ENCODE data around the gene LRRK2.

LRRK2 gene

GRCh38 chr12:40184493-40185302 lies 40.1 kb upstream of the LRRK2 start:
- no peak for TF ChIP-seq CTCF (IDR thresholded peaks at IDR 0.05; ENCODE audit: low read depth, low read length)
- no peak for DNase-seq (ENCODE audit: low read depth, low spot score)
- no peak overlapping the region for H3K4me3 ChIP-seq (ENCODE audit: low read depth, low read length)
- in situ Hi-C loops (cut with HindIII; ENCODE audit: low sequenced_read_pairs) = no loop called here

- TF ChIP-seq CTCF (IDR thresholded peaks at IDR 0.05; ENCODE audit: low read depth, low read length) = no peak
- DNase-seq (ENCODE audit: low read depth, low spot score) = no peak
- in situ Hi-C loops (cut with HindIII; ENCODE audit: low sequenced_read_pairs) = no loop called here
- no peak overlapping the region for H3K4me3 ChIP-seq (ENCODE audit: low read depth, low read length)
These were observed 39.5 kb upstream of the LRRK2 start for GRCh38 chr12:40185303-40185693.

GRCh38 chr12:40188558-40189320 lies 36.1 kb upstream of the LRRK2 start:
- in situ Hi-C loops (cut with HindIII; ENCODE audit: low sequenced_read_pairs) = no loop called here
- no peak for DNase-seq (ENCODE audit: low read depth, low spot score)
- TF ChIP-seq CTCF (IDR thresholded peaks at IDR 0.05; ENCODE audit: low read depth, low read length) = no peak
- no peak overlapping the region for H3K4me3 ChIP-seq (ENCODE audit: low read depth, low read length)

GRCh38 chr12:40192704-40193255 lies 32.0 kb upstream of the LRRK2 start:
- no peak for DNase-seq (ENCODE audit: low read depth, low spot score)
- H3K4me3 ChIP-seq (ENCODE audit: low read depth, low read length) = no peak overlapping the region
- TF ChIP-seq CTCF (IDR thresholded peaks at IDR 0.05; ENCODE audit: low read depth, low read length) = no peak
- in situ Hi-C loops (cut with HindIII; ENCODE audit: low sequenced_read_pairs) = no loop called here

- DNase-seq (ENCODE audit: low read depth, low spot score) = no peak
- in situ Hi-C loops (cut with HindIII; ENCODE audit: low sequenced_read_pairs) = no loop called here
- no peak for TF ChIP-seq CTCF (IDR thresholded peaks at IDR 0.05; ENCODE audit: low read depth, low read length)
- no peak overlapping the region for H3K4me3 ChIP-seq (ENCODE audit: low read depth, low read length)
These were observed 30.0 kb upstream of the LRRK2 start for GRCh38 chr12:40194846-40195245.

GRCh38 chr12:40197590-40197989 lies 27.2 kb upstream of the LRRK2 start:
- DNase-seq (ENCODE audit: low read depth, low spot score) = no peak
- no peak overlapping the region for H3K4me3 ChIP-seq (ENCODE audit: low read depth, low read length)
- no peak for TF ChIP-seq CTCF (IDR thresholded peaks at IDR 0.05; ENCODE audit: low read depth, low read length)
- in situ Hi-C loops (cut with HindIII; ENCODE audit: low sequenced_read_pairs) = no loop called here
